Measurements from ENCODE around the gene NR1I2. TPM values are rescaled to one million over a fixed set of nuclear protein-coding genes. Genes with fewer than 3 reads are reported as not detected.

The NR1I2 gene
- total RNA-seq, 1 experiment from 2014 or later, result 0.07 TPM

DNA sequence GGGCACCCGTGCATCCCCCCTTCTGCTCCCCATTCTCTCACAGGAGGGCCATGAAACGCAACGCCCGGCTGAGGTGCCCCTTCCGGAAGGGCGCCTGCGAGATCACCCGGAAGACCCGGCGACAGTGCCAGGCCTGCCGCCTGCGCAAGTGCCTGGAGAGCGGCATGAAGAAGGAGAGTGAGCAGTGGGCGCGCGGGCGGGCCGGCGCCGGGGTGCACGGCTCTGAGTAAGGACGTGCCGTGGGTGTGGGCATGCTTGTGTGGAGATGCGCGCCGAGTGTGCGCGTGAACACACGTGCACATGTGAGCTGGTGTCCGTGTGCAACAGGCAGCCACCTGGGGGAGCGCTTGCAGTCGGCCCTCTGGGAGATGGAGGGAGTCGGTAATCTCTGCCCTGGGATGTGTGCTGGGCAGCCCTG is 28.1 kb downstream of the NR1I2 start:
- no peak overlapping the region for H3K4me3 ChIP-seq (replicated peaks in 1 of 2; ENCODE audit: low read depth in 1 of 2, low read length in 2 of 2)
- RAD21 ChIA-PET (ENCODE audit: low non-redundant PET in 1 of 2, low total read pairs in 2 of 2, uncharacterized antibody in 2 of 2, unreplicated experiment in 2 of 2), result no interaction called here
- POLR2A ChIA-PET, result no interaction called here
- no TSS peak for BruUV-seq (replicated peaks)
- H3K9ac ChIP-seq (ENCODE audit: low read length), result no peak overlapping the region
- H2AFZ ChIP-seq (ENCODE audit: low read depth, low read length, poor library complexity, severe bottlenecking), result no peak overlapping the region
- H3K9me3 ChIP-seq (ENCODE audit: control insufficient read depth in 1 of 2, insufficient read depth in 1 of 2, low read depth in 1 of 2, low read length in 2 of 2), result no peaks in the 10 kb centered on the region
- intact Hi-C loops (cut with micrococcal nuclease), result no loop called here
- CTCF ChIA-PET, result no interaction called here
- H3K9me2 ChIP-seq (ENCODE audit: insufficient read depth), result no peaks in the 10 kb centered on the region
- no peaks in the 10 kb centered on the region for H4K20me1 ChIP-seq (ENCODE audit: insufficient read depth)
- H3K4me2 ChIP-seq (ENCODE audit: low read length), result no peak overlapping the region
- no peak overlapping the region for H3K27ac ChIP-seq (ENCODE audit: low read depth, low read length)
- no peaks in the 10 kb centered on the region for H3K36me3 ChIP-seq (ENCODE audit: control insufficient read depth in 1 of 2, insufficient read depth in 2 of 2, low read length in 2 of 2)
- DNase-seq (ENCODE audit: low read depth, low spot score), result no peak
- ATAC-seq, result no peak
- H3K79me2 ChIP-seq (ENCODE audit: insufficient read depth, low read length), result no peaks in the 10 kb centered on the region
- TF ChIP-seq YY1 (IDR thresholded peaks at IDR 0.05; ENCODE audit: extremely low read depth, insufficient replicate concordance, low read depth, low read length) (no peak), SIN3A (IDR thresholded peaks at IDR 0.05; ENCODE audit: low read depth) (no peak), EGR1 (IDR thresholded peaks at IDR 0.05; ENCODE audit: low read depth) (no peak), CEBPB (IDR thresholded peaks at IDR 0.05; ENCODE audit: low read depth) (no peak), ZFX (IDR thresholded peaks at IDR 0.05) (no peak), ELF1 (IDR thresholded peaks at IDR 0.05; ENCODE audit: borderline replicate concordance, low read depth) (no peak), FOSL1 (IDR thresholded peaks at IDR 0.05; ENCODE audit: low read depth) (no peak), ZNF274 (IDR thresholded peaks at IDR 0.05; ENCODE audit: low read depth, low read length) (no peak), EZH2phosphoT487 (IDR thresholded peaks at IDR 0.05; ENCODE audit: borderline replicate concordance) (no peak), POLR2A (IDR thresholded peaks at IDR 0.05; ENCODE audit: borderline replicate concordance, extremely low read depth, insufficient read depth, insufficient read length) (no peak), TCF7L2 (IDR thresholded peaks at IDR 0.05; ENCODE audit: borderline replicate concordance, extremely low read depth, insufficient read depth, insufficient read length) (no peak), CBX3 (IDR thresholded peaks at IDR 0.05; ENCODE audit: low read depth) (no peak), SRF (IDR thresholded peaks at IDR 0.05; ENCODE audit: low read depth) (no peak), SP1 (IDR thresholded peaks at IDR 0.05; ENCODE audit: low read depth) (no peak), JUND (IDR thresholded peaks at IDR 0.05) (no peak)
- TF ChIP-seq, protein P1, sequence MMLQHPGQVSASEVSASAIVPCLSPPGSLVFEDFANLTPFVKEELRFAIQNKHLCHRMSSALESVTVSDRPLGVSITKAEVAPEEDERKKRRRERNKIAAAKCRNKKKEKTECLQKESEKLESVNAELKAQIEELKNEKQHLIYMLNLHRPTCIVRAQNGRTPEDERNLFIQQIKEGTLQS (IDR thresholded peaks at IDR 0.05), result no peak
- TF ChIP-seq, protein P2, sequence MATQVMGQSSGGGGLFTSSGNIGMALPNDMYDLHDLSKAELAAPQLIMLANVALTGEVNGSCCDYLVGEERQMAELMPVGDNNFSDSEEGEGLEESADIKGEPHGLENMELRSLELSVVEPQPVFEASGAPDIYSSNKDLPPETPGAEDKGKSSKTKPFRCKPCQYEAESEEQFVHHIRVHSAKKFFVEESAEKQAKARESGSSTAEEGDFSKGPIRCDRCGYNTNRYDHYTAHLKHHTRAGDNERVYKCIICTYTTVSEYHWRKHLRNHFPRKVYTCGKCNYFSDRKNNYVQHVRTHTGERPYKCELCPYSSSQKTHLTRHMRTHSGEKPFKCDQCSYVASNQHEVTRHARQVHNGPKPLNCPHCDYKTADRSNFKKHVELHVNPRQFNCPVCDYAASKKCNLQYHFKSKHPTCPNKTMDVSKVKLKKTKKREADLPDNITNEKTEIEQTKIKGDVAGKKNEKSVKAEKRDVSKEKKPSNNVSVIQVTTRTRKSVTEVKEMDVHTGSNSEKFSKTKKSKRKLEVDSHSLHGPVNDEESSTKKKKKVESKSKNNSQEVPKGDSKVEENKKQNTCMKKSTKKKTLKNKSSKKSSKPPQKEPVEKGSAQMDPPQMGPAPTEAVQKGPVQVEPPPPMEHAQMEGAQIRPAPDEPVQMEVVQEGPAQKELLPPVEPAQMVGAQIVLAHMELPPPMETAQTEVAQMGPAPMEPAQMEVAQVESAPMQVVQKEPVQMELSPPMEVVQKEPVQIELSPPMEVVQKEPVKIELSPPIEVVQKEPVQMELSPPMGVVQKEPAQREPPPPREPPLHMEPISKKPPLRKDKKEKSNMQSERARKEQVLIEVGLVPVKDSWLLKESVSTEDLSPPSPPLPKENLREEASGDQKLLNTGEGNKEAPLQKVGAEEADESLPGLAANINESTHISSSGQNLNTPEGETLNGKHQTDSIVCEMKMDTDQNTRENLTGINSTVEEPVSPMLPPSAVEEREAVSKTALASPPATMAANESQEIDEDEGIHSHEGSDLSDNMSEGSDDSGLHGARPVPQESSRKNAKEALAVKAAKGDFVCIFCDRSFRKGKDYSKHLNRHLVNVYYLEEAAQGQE (IDR thresholded peaks at IDR 0.05; ENCODE audit: low read depth), result no peak
- TF ChIP-seq, protein P3, sequence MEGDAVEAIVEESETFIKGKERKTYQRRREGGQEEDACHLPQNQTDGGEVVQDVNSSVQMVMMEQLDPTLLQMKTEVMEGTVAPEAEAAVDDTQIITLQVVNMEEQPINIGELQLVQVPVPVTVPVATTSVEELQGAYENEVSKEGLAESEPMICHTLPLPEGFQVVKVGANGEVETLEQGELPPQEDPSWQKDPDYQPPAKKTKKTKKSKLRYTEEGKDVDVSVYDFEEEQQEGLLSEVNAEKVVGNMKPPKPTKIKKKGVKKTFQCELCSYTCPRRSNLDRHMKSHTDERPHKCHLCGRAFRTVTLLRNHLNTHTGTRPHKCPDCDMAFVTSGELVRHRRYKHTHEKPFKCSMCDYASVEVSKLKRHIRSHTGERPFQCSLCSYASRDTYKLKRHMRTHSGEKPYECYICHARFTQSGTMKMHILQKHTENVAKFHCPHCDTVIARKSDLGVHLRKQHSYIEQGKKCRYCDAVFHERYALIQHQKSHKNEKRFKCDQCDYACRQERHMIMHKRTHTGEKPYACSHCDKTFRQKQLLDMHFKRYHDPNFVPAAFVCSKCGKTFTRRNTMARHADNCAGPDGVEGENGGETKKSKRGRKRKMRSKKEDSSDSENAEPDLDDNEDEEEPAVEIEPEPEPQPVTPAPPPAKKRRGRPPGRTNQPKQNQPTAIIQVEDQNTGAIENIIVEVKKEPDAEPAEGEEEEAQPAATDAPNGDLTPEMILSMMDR (IDR thresholded peaks at IDR 0.05 in 2 of 3, conservative IDR thresholded peaks at IDR 0.05 in 1 of 3; ENCODE audit: borderline replicate concordance in 1 of 3, insufficient read depth in 1 of 3, low read depth in 2 of 3, low read length in 2 of 3), result no peak
- TF ChIP-seq, protein P4, sequence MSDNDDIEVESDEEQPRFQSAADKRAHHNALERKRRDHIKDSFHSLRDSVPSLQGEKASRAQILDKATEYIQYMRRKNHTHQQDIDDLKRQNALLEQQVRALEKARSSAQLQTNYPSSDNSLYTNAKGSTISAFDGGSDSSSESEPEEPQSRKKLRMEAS (IDR thresholded peaks at IDR 0.05), result no peak
- TF ChIP-seq, protein P5, sequence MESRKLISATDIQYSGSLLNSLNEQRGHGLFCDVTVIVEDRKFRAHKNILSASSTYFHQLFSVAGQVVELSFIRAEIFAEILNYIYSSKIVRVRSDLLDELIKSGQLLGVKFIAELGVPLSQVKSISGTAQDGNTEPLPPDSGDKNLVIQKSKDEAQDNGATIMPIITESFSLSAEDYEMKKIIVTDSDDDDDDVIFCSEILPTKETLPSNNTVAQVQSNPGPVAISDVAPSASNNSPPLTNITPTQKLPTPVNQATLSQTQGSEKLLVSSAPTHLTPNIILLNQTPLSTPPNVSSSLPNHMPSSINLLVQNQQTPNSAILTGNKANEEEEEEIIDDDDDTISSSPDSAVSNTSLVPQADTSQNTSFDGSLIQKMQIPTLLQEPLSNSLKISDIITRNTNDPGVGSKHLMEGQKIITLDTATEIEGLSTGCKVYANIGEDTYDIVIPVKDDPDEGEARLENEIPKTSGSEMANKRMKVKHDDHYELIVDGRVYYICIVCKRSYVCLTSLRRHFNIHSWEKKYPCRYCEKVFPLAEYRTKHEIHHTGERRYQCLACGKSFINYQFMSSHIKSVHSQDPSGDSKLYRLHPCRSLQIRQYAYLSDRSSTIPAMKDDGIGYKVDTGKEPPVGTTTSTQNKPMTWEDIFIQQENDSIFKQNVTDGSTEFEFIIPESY (IDR thresholded peaks at IDR 0.05; ENCODE audit: extremely low read depth, insufficient replicate concordance, low read length), result no peak
- H3K4me1 ChIP-seq (ENCODE audit: control insufficient read depth in 1 of 2, insufficient read depth in 2 of 2, low read length in 2 of 2), result no peaks in the 10 kb centered on the region
- H3K27me3 ChIP-seq (ENCODE audit: insufficient read depth, low read length), result no peaks in the 10 kb centered on the region

Data from HCT116 (cell line).